Fibroblast of skin of abdomen (primary cell): ENCODE measurements around the gene ZNF408.
"Not testable (repeated sequence)": the region's sequence is repeated elsewhere in the genome, so short reads cannot be mapped to it uniquely, and the experiment has no call there.

Experiments used
- DNase-seq: peaks from one replicate; pipeline ENCODE4 v3.0.0-alpha.2; 2013

ZNF408 gene

DNA sequence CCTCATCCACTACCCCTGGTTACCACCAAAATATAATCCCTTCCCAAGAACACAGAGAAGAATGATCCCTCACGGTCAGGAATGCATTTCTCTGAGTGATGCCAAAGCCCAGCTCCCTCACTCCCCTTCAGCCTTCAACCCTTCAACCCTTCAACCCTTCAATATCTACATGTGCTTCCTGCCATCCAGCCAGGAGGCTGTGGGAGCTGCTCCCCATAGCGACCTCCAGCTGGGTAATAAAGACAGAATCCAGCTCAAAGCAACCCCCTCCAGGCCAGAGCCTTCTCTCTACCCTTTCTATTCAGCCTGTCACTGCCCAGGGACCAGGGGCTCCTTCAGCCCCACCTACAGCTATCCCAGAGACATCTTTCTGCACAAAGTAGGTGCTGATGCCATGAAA is 3.1 kb upstream of the ZNF408 start:
- DNase-seq, result no peak

DNA sequence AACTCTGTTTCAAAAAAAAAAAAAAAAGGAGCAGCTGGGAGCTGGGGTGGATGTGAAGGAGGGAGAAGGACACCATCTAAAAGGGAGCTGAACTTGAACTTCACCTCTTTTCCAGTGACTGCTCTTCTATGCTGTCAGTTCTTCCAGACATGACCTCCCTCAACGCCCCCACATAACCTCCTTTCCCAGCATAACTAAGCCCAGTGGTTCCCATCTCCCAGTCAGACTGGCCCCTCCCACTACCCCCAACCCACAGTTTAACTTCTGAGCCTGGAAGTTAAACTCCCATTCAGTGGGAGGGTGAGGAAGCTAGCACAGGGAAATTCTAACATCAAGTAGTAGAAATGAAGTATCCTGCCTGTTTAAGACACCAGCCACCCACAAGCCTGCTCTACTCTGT is 2.2 kb upstream of the ZNF408 start:
- no peak for DNase-seq

DNA sequence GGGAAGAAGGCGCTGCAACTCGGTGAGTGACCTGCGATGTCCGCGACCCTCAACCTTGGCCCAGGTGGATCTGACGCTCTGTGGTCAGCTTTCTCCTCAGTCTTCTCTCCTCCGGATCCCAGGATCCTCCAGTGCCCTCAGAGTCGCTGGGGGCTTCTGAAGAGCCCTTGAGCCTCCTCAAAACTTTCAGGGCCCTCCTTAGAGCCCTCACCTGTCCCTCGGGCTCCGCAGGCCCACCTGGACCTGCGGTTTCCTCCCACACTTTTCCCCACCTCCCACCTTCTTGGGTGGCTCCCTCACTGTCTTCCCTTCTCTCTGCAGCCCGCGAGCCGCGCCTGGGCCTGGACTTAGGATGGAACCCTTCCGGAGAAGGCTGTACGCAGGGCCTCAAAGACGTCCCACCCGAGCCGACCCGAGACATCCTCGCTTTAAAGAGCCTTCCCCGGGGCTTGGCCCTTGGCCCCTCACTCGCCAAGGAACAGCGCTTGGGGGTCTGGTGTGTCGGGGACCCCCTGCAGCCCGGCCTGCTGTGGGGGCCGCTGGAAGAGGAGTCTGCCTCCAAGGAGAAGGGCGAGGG is 335 bp downstream of the ZNF408 start:
- no peak for DNase-seq

DNA sequence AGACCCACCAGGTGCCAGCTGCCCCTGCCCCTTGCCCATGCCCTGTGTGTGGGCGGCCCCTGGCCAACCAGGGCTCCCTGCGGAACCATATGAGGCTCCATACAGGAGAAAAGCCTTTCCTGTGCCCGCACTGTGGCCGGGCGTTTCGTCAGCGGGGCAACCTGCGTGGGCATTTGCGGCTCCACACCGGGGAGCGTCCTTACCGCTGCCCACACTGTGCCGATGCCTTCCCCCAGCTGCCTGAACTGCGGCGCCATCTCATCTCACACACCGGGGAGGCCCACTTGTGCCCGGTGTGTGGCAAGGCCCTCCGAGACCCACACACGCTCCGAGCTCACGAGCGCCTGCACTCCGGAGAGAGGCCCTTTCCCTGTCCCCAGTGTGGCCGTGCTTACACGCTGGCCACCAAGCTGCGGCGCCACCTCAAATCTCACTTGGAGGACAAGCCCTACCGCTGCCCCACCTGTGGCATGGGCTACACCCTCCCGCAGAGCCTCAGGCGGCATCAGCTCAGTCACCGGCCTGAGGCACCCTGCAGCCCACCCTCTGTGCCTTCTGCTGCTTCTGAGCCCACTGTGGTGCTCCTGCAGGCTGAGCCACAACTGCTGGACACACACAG is 4.3 kb downstream of the ZNF408 start:
- DNase-seq, result no peak

DNA sequence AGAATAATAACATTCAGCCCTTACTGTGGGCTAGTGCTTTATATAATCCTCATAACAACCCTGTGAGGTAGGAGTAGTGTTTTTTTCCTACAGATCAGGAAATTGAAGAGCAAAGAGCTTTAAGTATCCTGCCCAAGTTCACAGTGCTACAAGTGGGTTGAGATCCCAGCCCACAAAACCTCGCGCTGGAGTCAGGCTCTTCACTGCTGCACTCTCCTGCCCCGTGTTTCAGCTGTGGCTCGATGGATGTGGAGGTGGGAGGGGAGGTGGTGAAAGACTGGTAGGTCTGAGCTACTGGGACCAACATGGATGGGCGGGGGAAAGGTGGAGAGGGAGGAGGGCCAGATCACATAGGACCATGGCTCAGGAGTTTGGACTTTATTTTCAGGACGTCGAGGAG is 6.1 kb downstream of the ZNF408 start:
- DNase-seq, result no peak

DNA sequence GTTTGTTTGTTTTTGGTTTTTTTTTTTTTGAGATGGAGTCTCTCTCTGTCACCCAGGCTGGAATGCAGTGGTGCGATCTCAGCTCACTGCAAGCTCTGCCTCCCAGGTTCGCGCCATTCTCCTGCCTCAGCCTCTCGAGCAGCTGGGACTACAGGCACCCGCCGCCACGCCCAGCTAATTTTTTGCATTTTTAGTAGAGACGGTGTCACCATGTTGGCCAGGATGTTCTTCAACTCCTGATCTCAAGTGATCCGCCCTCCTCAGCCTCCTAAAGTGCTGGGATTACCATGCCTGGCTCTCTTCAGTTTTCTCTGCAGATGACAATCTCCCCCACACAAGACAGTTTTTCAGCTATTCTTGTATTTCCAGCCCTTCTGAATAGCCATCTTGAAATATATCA is 8.5 kb downstream of the ZNF408 start:
- not testable (repeated sequence) for DNase-seq

DNA sequence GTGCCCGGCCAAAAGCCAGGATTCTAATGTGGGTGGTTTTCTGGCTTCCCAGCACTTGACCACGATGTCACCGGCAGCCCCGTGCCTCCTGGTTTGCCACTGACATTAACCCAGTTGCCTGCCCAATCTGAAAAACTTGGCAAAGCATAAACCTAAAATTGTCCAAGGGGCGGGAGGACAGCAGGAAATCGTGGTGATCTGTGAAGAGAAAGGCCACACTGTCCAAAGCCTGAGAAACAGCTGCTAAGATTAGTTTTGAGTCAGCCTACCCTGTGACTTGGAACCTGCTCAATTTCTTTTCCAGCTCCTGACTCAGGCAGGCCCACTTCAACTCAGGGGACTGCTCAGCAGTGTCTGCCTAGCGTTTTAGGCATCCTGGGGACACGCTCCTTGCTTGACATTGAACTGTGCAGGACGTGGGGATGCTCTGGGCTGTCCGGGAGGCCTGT is 10.0 kb downstream of the ZNF408 start:
- peak; percentile 88 for DNase-seq

DNA sequence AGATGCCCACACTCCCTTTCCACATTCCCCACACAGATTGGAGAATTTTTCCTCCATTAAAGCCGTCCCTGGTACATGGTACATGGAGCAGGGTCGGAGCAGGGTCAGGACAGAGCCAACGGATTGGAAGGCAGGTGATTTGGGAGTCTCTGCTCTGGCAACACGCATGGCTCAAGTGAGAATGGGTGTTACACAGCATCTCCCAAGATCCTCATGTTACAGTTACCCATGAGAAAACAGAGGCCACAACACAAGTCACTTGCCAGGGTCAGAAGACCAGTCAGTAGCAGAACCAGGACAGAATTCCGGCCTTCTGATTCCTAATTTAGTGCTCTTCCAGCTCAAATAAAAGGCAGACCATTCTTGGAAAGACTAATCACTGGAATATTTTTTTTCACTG is 10.5 kb downstream of the ZNF408 start:
- DNase-seq, result peak; percentile 18

DNA sequence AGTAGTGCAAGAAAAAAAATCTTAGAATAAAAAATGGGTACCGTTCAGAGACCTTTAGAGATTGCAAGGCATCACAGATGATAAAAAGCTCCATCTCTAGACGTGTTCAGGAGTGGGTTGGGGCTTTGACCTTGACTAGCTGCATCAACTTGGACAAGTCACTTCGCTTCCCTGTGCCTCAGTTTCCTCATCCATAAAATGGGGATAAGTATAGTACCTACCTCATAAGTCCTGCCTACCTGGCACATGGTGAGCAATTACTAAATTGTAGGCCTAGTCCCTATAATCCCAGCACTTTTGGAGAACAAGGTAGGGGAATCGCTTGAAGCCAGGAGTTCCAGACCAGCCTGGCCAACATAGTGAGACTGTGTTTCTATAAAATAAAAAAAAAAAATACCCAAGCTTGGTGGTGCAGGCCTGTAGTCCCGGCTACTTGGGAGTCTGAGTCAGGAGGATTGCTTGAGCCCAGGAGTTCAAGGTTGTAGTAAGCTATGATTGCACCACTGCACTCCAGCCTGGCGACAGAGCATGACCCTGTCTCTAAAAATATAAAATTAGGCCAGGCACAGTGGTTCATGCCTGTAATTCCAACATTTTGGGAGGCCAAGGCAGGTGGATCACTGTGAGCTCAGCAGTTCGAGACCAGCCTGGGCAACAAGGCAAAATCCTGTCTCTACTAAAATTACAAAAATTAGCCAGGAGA is 12.2 kb downstream of the ZNF408 start:
- DNase-seq, result no peak

DNA sequence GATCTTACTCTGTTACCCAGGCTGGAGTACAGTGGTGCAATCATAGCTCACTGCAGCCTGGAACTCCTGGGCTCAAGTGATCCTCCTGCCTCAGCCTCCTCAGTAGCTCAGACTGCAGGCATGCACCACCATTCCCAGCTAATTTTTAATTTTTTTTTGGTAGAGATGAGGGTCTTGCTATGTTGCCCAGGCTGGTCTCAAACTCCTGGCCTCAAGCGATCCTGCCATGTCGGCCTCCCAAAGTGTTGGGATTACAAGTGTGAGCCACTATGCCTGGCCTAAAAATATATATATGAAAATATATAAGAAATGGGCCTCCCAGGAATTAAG is 17.0 kb downstream of the ZNF408 start:
- DNase-seq, result not testable (repeated sequence)

DNA sequence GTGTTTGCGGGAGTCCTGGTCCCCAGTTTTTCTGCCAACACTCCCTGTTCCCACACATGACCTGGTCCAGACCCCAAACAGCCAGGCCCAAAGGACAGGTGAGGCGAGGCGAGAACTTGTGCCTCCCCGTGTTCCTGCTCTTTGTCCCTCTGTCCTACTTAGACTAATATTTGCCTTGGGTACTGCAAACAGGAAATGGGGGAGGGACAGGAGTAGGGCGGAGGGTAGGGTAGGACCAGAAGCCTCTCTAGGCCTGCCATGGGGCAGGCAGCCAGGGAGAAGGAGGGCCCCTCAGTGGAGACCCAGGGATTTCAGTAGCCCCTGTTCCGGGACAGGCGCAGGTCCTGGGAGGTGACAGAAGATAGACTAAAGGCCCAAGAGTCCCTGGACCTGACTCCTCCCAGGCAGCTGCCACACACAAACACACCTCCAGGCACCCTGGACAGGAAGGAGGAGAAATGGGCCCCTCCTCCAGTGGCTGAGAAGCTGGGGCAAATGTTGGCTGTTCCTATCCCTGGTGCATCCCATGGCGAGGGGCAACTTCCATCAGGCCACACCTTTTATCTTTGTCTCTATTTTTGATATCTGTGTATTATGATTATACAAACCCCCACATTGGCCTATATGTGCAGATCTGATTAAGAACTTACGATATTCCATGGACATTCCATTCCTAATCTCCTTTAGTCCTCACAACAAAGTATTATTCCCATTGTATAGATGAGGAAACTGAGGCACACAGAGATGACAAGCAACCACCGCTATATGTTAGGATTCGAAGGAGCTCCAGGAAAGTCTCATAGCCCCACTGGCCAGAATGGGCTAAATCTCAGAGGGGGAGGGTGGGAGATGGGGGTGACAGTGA is 17.6 kb downstream of the ZNF408 start:
- no peak for DNase-seq

DNA sequence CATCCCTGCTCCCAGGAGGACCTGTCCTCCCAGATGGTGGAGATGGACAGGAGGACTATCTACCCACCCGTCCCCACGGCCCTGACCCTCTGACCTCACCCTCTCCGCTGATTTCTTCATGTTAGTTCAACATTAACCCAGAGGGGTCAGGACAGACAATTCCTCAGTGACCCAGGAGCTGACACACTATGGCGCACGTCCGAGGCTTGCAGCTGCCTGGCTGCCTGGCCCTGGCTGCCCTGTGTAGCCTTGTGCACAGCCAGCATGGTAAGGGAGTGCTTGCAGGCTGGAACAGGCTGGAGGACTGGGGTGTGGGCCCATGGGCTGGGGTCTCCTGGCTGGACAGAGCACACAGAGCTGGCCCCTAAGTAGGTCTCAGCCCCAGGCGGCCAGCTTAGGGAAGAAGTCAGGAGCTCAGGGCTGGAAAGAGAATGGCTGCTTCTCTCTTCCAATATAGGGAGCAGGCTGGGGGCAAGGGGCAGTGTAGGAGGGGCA is 18.3 kb downstream of the ZNF408 start, which contains the start of gene F2:
Gene F2 (plus strand): TSS at position 166 of the 495 bp plus-strand sequence. CDS start 23 bp downstream, at position 189.
- no peak for DNase-seq

DNA sequence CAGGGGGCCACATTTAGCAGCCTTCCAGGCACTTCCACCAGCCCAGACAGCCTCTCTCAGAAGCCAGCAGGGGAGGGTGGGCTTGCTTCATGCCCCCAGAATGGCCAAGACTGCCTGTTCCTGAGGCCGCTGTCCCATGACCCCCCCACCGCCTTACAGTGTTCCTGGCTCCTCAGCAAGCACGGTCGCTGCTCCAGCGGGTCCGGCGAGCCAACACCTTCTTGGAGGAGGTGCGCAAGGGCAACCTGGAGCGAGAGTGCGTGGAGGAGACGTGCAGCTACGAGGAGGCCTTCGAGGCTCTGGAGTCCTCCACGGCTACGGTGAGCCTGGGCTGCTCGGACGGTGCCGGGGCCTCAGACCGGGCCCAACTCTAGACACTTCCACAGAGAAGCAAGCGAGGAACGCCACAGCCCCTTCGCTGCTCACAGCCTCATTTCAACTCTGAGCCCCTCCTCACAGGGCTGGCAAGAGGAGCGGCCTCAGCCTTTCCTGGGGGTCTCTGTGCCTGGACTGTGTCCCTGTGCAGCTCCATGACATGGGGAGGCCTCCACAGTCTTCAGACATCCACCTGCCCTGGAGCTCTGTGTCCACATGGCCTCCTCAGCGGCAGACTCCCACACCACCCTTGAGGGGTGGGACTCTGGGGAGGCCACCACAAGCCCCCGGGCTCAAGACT is 18.9 kb downstream of the ZNF408 start:
- no peak for DNase-seq

DNA sequence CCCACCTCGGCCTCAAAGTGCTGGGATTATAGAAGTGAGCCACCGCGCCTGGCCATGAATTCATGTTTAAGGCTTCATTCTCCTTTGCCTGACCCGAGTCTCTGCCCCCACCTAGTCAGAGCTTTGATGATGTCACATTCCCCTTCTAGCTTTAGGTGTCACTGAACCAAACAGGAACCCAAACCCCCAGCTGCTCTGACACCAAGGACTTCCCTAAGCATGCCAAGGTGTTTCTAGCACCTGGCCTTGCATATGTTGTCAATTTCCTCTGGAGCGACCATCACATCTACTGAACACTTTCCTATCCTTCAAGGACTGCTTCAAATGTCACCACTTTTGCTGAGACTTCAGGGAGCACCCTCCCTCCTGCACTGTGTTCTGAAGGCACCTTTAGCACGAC is 20.5 kb downstream of the ZNF408 start:
- DNase-seq, result no peak

DNA sequence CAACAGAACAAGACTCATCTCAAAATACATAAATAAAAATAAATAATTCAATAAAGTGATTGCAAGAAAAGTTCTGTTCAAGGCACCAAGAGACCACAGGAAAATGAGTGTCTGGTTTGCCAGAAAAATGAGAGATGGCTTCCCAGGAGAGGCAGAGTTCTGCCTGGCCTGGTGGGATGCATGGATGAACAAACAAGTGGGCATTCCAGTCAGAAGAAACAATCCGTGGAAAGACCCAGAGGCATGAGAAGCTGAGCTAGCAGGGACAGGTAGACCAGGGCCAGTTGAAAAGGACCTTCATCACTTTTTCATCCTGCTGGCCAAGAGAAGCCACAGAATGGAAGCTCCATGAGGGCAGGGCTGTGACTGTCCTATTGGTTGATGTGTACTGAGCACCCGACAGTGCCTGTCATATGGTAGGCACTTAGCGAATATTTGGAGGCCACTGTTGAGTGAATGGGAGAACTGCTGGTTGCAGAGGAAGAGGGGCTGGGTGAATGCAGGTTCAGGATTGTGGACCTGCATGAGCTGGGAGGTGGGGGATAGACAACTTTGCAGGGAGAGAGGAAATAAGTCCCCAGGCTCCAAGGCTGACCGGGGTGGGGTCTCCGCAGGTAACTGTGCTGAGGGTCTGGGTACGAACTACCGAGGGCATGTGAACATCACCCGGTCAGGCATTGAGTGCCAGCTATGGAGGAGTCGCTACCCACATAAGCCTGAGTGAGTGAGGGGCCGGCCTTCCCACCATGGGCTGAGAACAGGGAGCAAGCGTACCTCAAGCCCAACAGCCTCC is 21.9 kb downstream of the ZNF408 start:
- no peak for DNase-seq

DNA sequence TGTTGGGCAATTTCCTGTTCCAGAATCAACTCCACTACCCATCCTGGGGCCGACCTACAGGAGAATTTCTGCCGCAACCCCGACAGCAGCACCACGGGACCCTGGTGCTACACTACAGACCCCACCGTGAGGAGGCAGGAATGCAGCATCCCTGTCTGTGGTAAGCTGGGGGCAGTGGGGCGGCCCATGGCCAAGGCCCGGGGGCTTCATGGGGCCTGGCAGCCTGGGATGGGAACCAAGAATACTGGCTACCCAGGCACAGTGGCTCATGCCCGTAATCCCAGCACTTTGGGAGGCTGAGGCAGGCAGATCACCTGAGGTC is 22.5 kb downstream of the ZNF408 start:
- no peak for DNase-seq

DNA sequence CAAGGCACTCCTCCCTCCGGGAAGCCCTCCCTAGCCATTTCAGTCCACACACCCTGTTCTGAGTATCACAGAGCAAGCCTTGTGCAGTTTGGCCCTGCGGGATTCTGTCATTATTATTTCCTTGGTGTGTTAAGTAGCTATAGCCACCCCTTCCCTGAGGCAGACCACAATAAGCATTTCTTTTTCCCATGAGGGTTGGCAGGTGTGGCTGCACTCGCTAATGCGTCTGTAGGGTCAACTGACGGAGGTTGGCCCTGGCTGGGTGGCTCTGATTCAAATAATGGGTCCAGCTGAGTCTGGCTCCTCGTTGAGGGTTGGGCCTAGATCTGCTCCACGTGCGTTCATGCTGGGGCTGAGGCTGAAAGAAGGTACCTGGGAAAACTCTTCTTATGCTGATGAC is 23.3 kb downstream of the ZNF408 start:
- DNase-seq, result no peak

DNA sequence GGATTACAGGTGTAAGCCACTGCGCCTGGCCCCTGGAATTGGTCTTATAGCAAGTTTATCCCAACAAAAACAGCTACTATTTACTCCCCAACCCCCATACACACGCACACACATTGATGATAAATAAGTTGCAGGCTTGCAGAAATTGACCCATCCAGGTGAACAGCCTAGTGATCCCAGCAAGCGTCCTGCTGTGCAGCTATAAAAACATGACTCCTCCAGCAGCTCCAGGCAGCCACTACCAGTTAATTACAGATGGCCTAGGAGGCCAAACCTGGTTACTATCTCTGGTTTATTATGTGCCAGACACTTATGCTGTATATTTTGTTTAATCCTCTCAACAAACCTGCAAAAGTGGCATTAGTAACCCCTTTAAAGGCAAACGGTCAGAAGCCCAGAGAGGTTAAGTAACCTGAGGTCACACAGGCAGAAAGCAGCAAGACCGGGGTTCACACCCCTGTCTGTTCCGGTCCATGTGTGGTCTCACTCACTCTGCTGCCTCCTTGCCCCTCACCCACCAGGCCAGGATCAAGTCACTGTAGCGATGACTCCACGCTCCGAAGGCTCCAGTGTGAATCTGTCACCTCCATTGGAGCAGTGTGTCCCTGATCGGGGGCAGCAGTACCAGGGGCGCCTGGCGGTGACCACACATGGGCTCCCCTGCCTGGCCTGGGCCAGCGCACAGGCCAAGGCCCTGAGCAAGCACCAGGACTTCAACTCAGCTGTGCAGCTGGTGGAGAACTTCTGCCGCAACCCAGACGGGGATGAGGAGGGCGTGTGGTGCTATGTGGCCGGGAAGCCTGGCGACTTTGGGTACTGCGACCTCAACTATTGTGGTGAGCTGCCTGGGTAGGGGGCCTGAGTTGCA is 24.7 kb downstream of the ZNF408 start:
- DNase-seq, result no peak

DNA sequence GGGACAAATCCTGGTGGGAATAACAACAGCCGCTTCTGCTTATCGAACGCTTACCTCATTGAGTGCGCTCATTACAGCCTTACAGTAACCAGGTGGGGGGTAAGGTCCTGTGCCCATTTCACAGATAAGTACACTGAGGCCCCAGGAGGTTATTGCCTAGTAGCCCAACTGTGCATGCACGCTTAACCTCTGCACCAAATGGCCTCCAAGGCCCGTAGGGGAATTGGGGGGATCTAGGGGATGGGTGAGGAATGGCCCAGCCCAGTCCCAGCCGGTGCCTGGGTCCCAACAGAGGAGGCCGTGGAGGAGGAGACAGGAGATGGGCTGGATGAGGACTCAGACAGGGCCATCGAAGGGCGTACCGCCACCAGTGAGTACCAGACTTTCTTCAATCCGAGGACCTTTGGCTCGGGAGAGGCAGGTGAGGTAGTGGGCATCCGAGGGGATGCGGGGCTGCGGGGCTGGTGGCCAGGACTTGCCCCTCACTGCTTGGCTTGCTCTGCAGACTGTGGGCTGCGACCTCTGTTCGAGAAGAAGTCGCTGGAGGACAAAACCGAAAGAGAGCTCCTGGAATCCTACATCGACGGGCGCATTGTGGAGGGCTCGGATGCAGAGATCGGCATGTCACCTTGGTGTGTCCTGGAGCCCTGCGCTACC is 25.5 kb downstream of the ZNF408 start:
- DNase-seq, result no peak
